ENCODE measurements around the gene ICAM2.

- TF ChIP-seq CTCF (IDR thresholded peaks at IDR 0.05) (no peak), EP300 (IDR thresholded peaks at IDR 0.05) (no peak)
Observed at GRCh38 chr17:64051153-64051552, 30.7 kb upstream of the ICAM2 start.

All from ovary (tissue), 3 donors.